WTC11 (cell line): ENCODE results near the gene SCAF8. TPM values are rescaled to one million over a fixed set of nuclear protein-coding genes. Genes with fewer than 3 reads are reported as not detected.

ENCODE experiments used
- ATAC-seq: fragments of 200-7000 bp; cut with Tn5 transposase; 2 replicates; pipeline ENCODE4 v1.10.0; 2021; ENCODE audit warnings: mild to moderate bottlenecking, moderate library complexity
- CTCF ChIA-PET: fragments of 300-600 bp; sonication (Branson Sonifier 250); formaldehyde crosslinking; loops from one replicate; lab custom pipeline; 2021; ENCODE audit warnings: antibody characterized with exemption; lab: Charles Lee
- POLR2A ChIA-PET: fragments of 350-600 bp; sonication (Branson Sonifier 250); formaldehyde crosslinking; loops from one replicate; lab custom pipeline; 2021; ENCODE audit warnings: antibody characterized with exemption; lab: Charles Lee
- DNase-seq: peaks from one replicate; pipeline ENCODE4 v3.0.0; 2021; ENCODE audit warnings: low spot score
- H3K27ac Mint-ChIP-seq: 2 replicates; pipeline ENCODE4 v1.8.0; 2021; ENCODE audit warnings: mixed read lengths
- H3K27me3 Mint-ChIP-seq: 2 replicates; pipeline ENCODE4 v1.8.0; 2021; ENCODE audit warnings: low read depth, mild to moderate bottlenecking, moderate library complexity, mixed read lengths
- H3K36me3 Mint-ChIP-seq: 2 replicates; pipeline ENCODE4 v1.8.0; 2021; ENCODE audit warnings: mixed read lengths
- H3K4me1 Mint-ChIP-seq: 2 replicates; pipeline ENCODE4 v1.8.0; 2022; ENCODE audit warnings: mixed read lengths
- H3K4me3 Mint-ChIP-seq: 2 replicates; pipeline ENCODE4 v1.8.0; 2021; ENCODE audit warnings: mild to moderate bottlenecking, moderate library complexity, mixed read lengths
- H3K9me3 Mint-ChIP-seq: 2 replicates; pipeline ENCODE4 v1.8.0; 2021; ENCODE audit warnings: mixed read lengths
- ELF4 ChIP-seq: sonication (generic); formaldehyde crosslinking; IDR thresholded peaks from 2 replicates; pipeline ENCODE4 v1.8.1; 2022; ENCODE audit warnings: low read depth, mild to moderate bottlenecking, moderate library complexity, missing genetic modification reagents
- EMX1 ChIP-seq: fragments of 250-450 bp; sonication (Bioruptor Pico); IDR thresholded peaks from 2 replicates; pipeline ENCODE4 v1.8.0; 2021; ENCODE audit warnings: mild to moderate bottlenecking
- ETV6 ChIP-seq: sonication (generic); formaldehyde crosslinking; IDR thresholded peaks from 2 replicates; pipeline ENCODE4 v1.8.1; 2022; ENCODE audit warnings: mild to moderate bottlenecking, missing genetic modification reagents
- FOXK1 ChIP-seq: sonication (generic); formaldehyde crosslinking; IDR thresholded peaks from 2 replicates; pipeline ENCODE4 v1.8.0; 2022; ENCODE audit warnings: mild to moderate bottlenecking, moderate library complexity, missing genetic modification reagents
- GABPB1 ChIP-seq: sonication (generic); formaldehyde crosslinking; IDR thresholded peaks from 2 replicates; pipeline ENCODE4 v1.8.1; 2023; ENCODE audit warnings: mild to moderate bottlenecking, missing genetic modification reagents
- GTF2I ChIP-seq: fragments of 250-450 bp; sonication (Bioruptor Pico); conservative IDR thresholded peaks from 2 replicates; pipeline ENCODE4 v1.4.0; 2021; ENCODE audit warnings: mild to moderate bottlenecking
- JAZF1 ChIP-seq: fragments of 250-450 bp; sonication (Bioruptor Pico); IDR thresholded peaks from 2 replicates; pipeline ENCODE4 v1.9.0; 2021; ENCODE audit warnings: moderate library complexity, mild to moderate bottlenecking, inconsistent platforms
- JUN ChIP-seq: sonication (generic); formaldehyde crosslinking; IDR thresholded peaks from 2 replicates; pipeline ENCODE4 v1.8.0; 2023; ENCODE audit warnings: mild to moderate bottlenecking, missing genetic modification reagents
- MXD4 ChIP-seq: fragments of 250-450 bp; sonication (Bioruptor Pico); IDR thresholded peaks from 2 replicates; pipeline ENCODE4 v1.8.0; 2021; ENCODE audit warnings: mild to moderate bottlenecking, moderate library complexity, borderline replicate concordance
- MYBL2 ChIP-seq: sonication (generic); formaldehyde crosslinking; IDR thresholded peaks from 2 replicates; pipeline ENCODE4 v1.8.1; 2023; ENCODE audit warnings: mild to moderate bottlenecking, moderate library complexity, missing genetic modification reagents
- NFE2L1 ChIP-seq: sonication (generic); formaldehyde crosslinking; IDR thresholded peaks from 2 replicates; pipeline ENCODE4 v1.8.1; 2023; ENCODE audit warnings: missing genetic modification reagents
- NR1H2 ChIP-seq: sonication (generic); formaldehyde crosslinking; IDR thresholded peaks from 2 replicates; pipeline ENCODE4 v1.9.0; 2021; ENCODE audit warnings: mild to moderate bottlenecking, moderate library complexity, missing genetic modification reagents
- NR3C1 ChIP-seq: sonication (generic); formaldehyde crosslinking; conservative IDR thresholded peaks from 2 replicates; pipeline ENCODE4 v1.8.1; 2023; ENCODE audit warnings: low read depth, mild to moderate bottlenecking, missing genetic modification reagents
- RELA ChIP-seq: sonication (generic); formaldehyde crosslinking; IDR thresholded peaks from 2 replicates; pipeline ENCODE4 v1.8.1; 2022; ENCODE audit warnings: missing genetic modification reagents, mild to moderate bottlenecking, borderline replicate concordance
- SMAD3 ChIP-seq: sonication (generic); formaldehyde crosslinking; IDR thresholded peaks from 2 replicates; pipeline ENCODE4 v1.8.0; 2022; ENCODE audit warnings: missing genetic modification reagents, mild to moderate bottlenecking, borderline replicate concordance
- TCF7 ChIP-seq: sonication (generic); formaldehyde crosslinking; IDR thresholded peaks from 2 replicates; pipeline ENCODE4 v1.8.0; 2022; ENCODE audit warnings: mild to moderate bottlenecking, low read depth, missing genetic modification reagents, moderate library complexity
- TEAD1 ChIP-seq: sonication (generic); formaldehyde crosslinking; IDR thresholded peaks from 2 replicates; pipeline ENCODE4 v1.8.0; 2022; ENCODE audit warnings: mild to moderate bottlenecking, missing genetic modification reagents
- ZNF138 ChIP-seq: sonication (generic); formaldehyde crosslinking; conservative IDR thresholded peaks from 2 replicates; pipeline ENCODE4 v1.8.1; 2022; ENCODE audit warnings: mild to moderate bottlenecking, moderate library complexity, missing genetic modification reagents
- ZNF416 ChIP-seq: fragments of 250-450 bp; sonication (Bioruptor Pico); IDR thresholded peaks from 2 replicates; pipeline ENCODE4 v1.9.0; 2021; ENCODE audit warnings: mild to moderate bottlenecking, inconsistent platforms
- total RNA-seq: library from RNA; stranded (reverse); gene quantifications from 3 replicates; pipeline ENCODE4 v1.2.3, GENCODE V29; 2021
- TF ChIP-seq, protein P1 (sequence below): sonication (generic); formaldehyde crosslinking; IDR thresholded peaks from 2 replicates; pipeline ENCODE4 v1.8.1; 2023; ENCODE audit warnings: mild to moderate bottlenecking, missing genetic modification reagents, borderline replicate concordance
- TF ChIP-seq, protein P2 (sequence below): sonication (generic); formaldehyde crosslinking; IDR thresholded peaks from 2 replicates; pipeline ENCODE4 v1.8.0; 2023; ENCODE audit warnings: missing genetic modification reagents
- TF ChIP-seq, protein P3 (sequence below): sonication (generic); formaldehyde crosslinking; conservative IDR thresholded peaks from 2 replicates; pipeline ENCODE4 v1.8.1; 2023; ENCODE audit warnings: mild to moderate bottlenecking, low read depth, missing genetic modification reagents, moderate library complexity
- TF ChIP-seq, protein P4 (sequence below): sonication (generic); formaldehyde crosslinking; IDR thresholded peaks from 2 replicates; pipeline ENCODE4 v1.8.0; 2022; ENCODE audit warnings: mild to moderate bottlenecking, missing genetic modification reagents
- TF ChIP-seq, protein P5 (sequence below): fragments of 250-450 bp; sonication (Bioruptor Pico); conservative IDR thresholded peaks from 2 replicates; pipeline ENCODE4 v1.9.0; 2021; ENCODE audit warnings: mild to moderate bottlenecking
- TF ChIP-seq, protein P6 (sequence below): sonication (generic); formaldehyde crosslinking; IDR thresholded peaks from 2 replicates; pipeline ENCODE4 v1.8.1; 2023; ENCODE audit warnings: mild to moderate bottlenecking, moderate library complexity, missing genetic modification reagents

Gene SCAF8
- total RNA-seq, 1 experiment from 2014 or later: 40.7 TPM

DNA sequence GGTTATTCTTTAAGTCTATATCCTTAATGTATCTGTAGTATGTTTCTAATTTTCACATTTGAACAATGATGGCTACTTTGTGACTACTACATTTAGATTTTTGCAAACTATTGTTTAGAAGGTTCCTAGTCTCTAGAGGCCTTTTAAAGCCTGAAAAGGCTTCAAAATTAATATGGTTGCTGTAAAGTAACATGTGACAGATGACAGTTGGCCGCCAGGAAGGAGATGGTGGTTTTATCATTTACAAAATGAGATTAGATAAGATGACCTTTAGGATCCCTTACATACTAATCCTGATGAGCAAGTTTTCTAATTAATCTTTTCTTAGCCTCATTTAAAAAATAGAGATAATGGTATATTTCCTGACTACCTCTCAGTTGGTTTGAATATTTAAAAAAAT lies 18.8 kb downstream of the SCAF8 start (continued):
- TF ChIP-seq EMX1: no peak
- no peak for TF ChIP-seq JAZF1 (CRISPR knock-in tag)
- TF ChIP-seq, protein P1, sequence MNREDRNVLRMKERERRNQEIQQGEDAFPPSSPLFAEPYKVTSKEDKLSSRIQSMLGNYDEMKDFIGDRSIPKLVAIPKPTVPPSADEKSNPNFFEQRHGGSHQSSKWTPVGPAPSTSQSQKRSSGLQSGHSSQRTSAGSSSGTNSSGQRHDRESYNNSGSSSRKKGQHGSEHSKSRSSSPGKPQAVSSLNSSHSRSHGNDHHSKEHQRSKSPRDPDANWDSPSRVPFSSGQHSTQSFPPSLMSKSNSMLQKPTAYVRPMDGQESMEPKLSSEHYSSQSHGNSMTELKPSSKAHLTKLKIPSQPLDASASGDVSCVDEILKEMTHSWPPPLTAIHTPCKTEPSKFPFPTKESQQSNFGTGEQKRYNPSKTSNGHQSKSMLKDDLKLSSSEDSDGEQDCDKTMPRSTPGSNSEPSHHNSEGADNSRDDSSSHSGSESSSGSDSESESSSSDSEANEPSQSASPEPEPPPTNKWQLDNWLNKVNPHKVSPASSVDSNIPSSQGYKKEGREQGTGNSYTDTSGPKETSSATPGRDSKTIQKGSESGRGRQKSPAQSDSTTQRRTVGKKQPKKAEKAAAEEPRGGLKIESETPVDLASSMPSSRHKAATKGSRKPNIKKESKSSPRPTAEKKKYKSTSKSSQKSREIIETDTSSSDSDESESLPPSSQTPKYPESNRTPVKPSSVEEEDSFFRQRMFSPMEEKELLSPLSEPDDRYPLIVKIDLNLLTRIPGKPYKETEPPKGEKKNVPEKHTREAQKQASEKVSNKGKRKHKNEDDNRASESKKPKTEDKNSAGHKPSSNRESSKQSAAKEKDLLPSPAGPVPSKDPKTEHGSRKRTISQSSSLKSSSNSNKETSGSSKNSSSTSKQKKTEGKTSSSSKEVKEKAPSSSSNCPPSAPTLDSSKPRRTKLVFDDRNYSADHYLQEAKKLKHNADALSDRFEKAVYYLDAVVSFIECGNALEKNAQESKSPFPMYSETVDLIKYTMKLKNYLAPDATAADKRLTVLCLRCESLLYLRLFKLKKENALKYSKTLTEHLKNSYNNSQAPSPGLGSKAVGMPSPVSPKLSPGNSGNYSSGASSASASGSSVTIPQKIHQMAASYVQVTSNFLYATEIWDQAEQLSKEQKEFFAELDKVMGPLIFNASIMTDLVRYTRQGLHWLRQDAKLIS: no peak
- TF ChIP-seq, protein P2, sequence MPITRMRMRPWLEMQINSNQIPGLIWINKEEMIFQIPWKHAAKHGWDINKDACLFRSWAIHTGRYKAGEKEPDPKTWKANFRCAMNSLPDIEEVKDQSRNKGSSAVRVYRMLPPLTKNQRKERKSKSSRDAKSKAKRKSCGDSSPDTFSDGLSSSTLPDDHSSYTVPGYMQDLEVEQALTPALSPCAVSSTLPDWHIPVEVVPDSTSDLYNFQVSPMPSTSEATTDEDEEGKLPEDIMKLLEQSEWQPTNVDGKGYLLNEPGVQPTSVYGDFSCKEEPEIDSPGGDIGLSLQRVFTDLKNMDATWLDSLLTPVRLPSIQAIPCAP: no peak
- no peak for TF ChIP-seq SMAD3 (CRISPR knock-in tag)
- TF ChIP-seq, protein P3, sequence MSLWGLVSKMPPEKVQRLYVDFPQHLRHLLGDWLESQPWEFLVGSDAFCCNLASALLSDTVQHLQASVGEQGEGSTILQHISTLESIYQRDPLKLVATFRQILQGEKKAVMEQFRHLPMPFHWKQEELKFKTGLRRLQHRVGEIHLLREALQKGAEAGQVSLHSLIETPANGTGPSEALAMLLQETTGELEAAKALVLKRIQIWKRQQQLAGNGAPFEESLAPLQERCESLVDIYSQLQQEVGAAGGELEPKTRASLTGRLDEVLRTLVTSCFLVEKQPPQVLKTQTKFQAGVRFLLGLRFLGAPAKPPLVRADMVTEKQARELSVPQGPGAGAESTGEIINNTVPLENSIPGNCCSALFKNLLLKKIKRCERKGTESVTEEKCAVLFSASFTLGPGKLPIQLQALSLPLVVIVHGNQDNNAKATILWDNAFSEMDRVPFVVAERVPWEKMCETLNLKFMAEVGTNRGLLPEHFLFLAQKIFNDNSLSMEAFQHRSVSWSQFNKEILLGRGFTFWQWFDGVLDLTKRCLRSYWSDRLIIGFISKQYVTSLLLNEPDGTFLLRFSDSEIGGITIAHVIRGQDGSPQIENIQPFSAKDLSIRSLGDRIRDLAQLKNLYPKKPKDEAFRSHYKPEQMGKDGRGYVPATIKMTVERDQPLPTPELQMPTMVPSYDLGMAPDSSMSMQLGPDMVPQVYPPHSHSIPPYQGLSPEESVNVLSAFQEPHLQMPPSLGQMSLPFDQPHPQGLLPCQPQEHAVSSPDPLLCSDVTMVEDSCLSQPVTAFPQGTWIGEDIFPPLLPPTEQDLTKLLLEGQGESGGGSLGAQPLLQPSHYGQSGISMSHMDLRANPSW (CRISPR knock-in tag): no peak
- TF ChIP-seq, protein P4, sequence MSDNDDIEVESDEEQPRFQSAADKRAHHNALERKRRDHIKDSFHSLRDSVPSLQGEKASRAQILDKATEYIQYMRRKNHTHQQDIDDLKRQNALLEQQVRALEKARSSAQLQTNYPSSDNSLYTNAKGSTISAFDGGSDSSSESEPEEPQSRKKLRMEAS: no peak
- TF ChIP-seq TCF7: no peak
- no peak for TF ChIP-seq GTF2I (CRISPR knock-in tag)
- TF ChIP-seq NR1H2 (CRISPR knock-in tag): no peak

DNA sequence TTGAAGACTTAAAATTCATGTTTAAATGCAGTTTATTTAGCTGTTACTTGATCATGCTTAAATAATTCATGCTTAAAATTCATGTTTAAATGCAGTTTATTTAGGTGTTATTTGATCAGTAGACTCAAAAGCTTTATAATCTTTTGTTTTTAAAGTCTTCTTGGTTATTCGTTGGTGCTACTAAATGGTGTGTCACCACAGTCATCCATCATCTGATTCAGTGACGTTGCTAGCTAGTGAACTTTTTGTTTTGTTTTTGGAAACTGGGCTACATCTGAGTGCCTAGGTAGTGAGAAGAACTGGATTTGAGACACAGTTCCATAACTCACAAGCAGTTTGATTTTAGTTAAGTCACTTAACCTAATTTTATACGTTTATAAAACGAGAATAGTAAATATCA lies 20.9 kb downstream of the SCAF8 start:
- H3K9me3 Mint-ChIP-seq: no peaks in the 10 kb centered on the region
- no peak for TF ChIP-seq ZNF416 (CRISPR knock-in tag)
- TF ChIP-seq MYBL2 (CRISPR knock-in tag): no peak
- TF ChIP-seq ELF4 (CRISPR knock-in tag): no peak
- no peak for TF ChIP-seq GABPB1
- no peak for TF ChIP-seq ETV6 (CRISPR knock-in tag)
- no peak for TF ChIP-seq NR3C1
- no peak for TF ChIP-seq MXD4 (CRISPR knock-in tag)
- no peak for TF ChIP-seq TEAD1 (CRISPR knock-in tag)
- no peak for TF ChIP-seq JUN (CRISPR knock-in tag)
- no peak for TF ChIP-seq RELA (CRISPR knock-in tag)
- TF ChIP-seq FOXK1 (CRISPR knock-in tag): no peak
- no peak for TF ChIP-seq SMAD3 (CRISPR knock-in tag)
- TF ChIP-seq, protein P3 (CRISPR knock-in tag): no peak
- no peak for TF ChIP-seq NFE2L1 (CRISPR knock-in tag)
- TF ChIP-seq, protein P5, sequence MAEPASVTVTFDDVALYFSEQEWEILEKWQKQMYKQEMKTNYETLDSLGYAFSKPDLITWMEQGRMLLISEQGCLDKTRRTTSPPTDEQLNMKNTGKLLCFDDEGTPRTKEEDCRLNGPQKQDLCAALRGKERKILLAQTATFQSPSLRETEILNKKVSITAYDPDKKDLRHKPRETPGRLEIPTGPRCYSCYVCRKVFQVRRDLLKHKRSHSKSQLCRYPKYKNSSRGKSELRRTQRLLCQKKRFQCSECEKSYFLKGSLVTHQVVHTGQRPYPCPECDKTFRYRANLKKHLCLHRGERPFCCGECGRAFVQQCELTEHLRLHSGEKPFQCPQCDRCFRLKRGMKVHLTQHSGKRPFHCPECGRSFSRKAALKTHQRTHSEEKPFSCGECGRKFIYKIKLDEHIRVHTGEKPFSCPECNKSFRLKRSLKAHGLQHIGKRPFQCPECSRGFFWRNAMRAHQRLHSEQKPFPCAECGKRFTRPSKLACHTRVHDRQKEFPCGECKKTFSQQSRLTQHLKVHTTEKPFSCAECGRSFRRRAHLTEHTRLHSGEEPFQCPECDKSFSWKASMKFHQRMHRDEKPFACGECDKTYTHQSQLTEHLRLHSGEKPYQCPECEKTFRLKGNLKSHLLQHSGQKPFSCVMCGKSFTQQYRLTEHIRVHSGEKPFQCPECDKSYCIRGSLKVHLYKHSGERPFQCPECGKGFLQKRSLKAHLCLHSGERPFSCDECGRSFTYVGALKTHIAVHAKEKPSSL (CRISPR knock-in tag): no peak
- TF ChIP-seq ZNF138 (CRISPR knock-in tag): no peak
- TF ChIP-seq, protein P6, sequence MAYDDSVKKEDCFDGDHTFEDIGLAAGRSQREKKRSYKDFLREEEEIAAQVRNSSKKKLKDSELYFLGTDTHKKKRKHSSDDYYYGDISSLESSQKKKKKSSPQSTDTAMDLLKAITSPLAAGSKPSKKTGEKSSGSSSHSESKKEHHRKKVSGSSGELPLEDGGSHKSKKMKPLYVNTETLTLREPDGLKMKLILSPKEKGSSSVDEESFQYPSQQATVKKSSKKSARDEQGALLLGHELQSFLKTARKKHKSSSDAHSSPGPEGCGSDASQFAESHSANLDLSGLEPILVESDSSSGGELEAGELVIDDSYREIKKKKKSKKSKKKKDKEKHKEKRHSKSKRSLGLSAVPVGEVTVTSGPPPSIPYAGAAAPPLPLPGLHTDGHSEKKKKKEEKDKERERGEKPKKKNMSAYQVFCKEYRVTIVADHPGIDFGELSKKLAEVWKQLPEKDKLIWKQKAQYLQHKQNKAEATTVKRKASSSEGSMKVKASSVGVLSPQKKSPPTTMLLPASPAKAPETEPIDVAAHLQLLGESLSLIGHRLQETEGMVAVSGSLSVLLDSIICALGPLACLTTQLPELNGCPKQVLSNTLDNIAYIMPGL: no peak
- no peak overlapping the region for H3K27ac Mint-ChIP-seq
- H3K4me3 Mint-ChIP-seq: no peak overlapping the region
- ChIA-PET POLR2A (no interaction called here), CTCF (no interaction called here)
- H3K4me1 Mint-ChIP-seq: peaks cover 58% of the 10 kb centered on the region
- no peak for DNase-seq
- no peaks in the 10 kb centered on the region for H3K27me3 Mint-ChIP-seq
- no peak for ATAC-seq
- no peaks in the 10 kb centered on the region; the same call in 1 of the 2 replicates for H3K36me3 Mint-ChIP-seq
